ENCODE data around the gene LRBA. TPM values are rescaled to one million over a fixed set of nuclear protein-coding genes. Genes with fewer than 3 reads are reported as not detected.

LRBA gene
- polyA plus RNA-seq, 1 donor, result 52.8 TPM

- no peak for DNase-seq
- Histone ChIP-seq H3K36me3 (ENCODE audit: control insufficient read depth, insufficient read depth, low read length) (no peaks in the 10 kb centered on the region), H3K27me3 (ENCODE audit: control insufficient read depth, insufficient read depth, low read length) (no peaks in the 10 kb centered on the region), H3K27ac (ENCODE audit: low read length) (no peak overlapping the region), H3K9me3 (ENCODE audit: control insufficient read depth, low read depth, low read length) (no peaks in the 10 kb centered on the region), H3K4me3 (ENCODE audit: low read length) (no peak overlapping the region), H3K4me1 (ENCODE audit: control insufficient read depth, insufficient read depth, low read length) (peaks cover 4% of the 10 kb centered on the region)
- 60% methylated on average over 2 of the region's 2 CpGs for WGBS (ENCODE audit: insufficient coverage, low lambda C conversion rate)
Measured at GRCh38 chr4:150683775-150684350, 331.2 kb downstream of the LRBA start.

GRCh38 chr4:150682126-150682525 is 333.0 kb downstream of the LRBA start:
- H3K36me3 ChIP-seq (ENCODE audit: control insufficient read depth, insufficient read depth, low read length), result no peaks in the 10 kb centered on the region
- no peak overlapping the region for H3K27ac ChIP-seq (ENCODE audit: low read length)
- H3K4me3 ChIP-seq (ENCODE audit: low read length), result no peak overlapping the region
- H3K9me3 ChIP-seq (ENCODE audit: control insufficient read depth, low read depth, low read length), result no peaks in the 10 kb centered on the region
- H3K4me1 ChIP-seq (ENCODE audit: control insufficient read depth, insufficient read depth, low read length), result peaks cover 4% of the 10 kb centered on the region
- 80% methylated on average over 1 of the region's 1 CpG for WGBS (ENCODE audit: insufficient coverage, low lambda C conversion rate)
- H3K27me3 ChIP-seq (ENCODE audit: control insufficient read depth, insufficient read depth, low read length), result no peaks in the 10 kb centered on the region
- DNase-seq, result no peak

GRCh38 chr4:150681063-150681462 is 334.0 kb downstream of the LRBA start:
- DNase-seq, result peak; percentile 44 to 61
- H3K4me1 ChIP-seq (ENCODE audit: control insufficient read depth, insufficient read depth, low read length), result peaks cover 4% of the 10 kb centered on the region
- H3K27ac ChIP-seq (ENCODE audit: low read length), result peak overlapping the region; percentile 21
- no peaks in the 10 kb centered on the region for H3K27me3 ChIP-seq (ENCODE audit: control insufficient read depth, insufficient read depth, low read length)
- no peaks in the 10 kb centered on the region for H3K36me3 ChIP-seq (ENCODE audit: control insufficient read depth, insufficient read depth, low read length)
- H3K4me3 ChIP-seq (ENCODE audit: low read length), result no peak overlapping the region
- H3K9me3 ChIP-seq (ENCODE audit: control insufficient read depth, low read depth, low read length), result no peaks in the 10 kb centered on the region

- 69% methylated on average over 3 of the region's 5 CpGs for WGBS (ENCODE audit: insufficient coverage, low lambda C conversion rate)
- Histone ChIP-seq H3K36me3 (ENCODE audit: control insufficient read depth, insufficient read depth, low read length) (no peaks in the 10 kb centered on the region), H3K4me3 (ENCODE audit: low read length) (no peak overlapping the region), H3K27me3 (ENCODE audit: control insufficient read depth, insufficient read depth, low read length) (no peaks in the 10 kb centered on the region), H3K4me1 (ENCODE audit: control insufficient read depth, insufficient read depth, low read length) (peaks cover 4% of the 10 kb centered on the region), H3K27ac (ENCODE audit: low read length) (peak overlapping the region; percentile 21), H3K9me3 (ENCODE audit: control insufficient read depth, low read depth, low read length) (no peaks in the 10 kb centered on the region)
- DNase-seq, result no peak
Measured at GRCh38 chr4:150680651-150681050, 334.4 kb downstream of the LRBA start.

- 100% methylated on average over 2 of the region's 3 CpGs for WGBS (ENCODE audit: insufficient coverage, low lambda C conversion rate)
- no peaks in the 10 kb centered on the region for H3K27me3 ChIP-seq (ENCODE audit: control insufficient read depth, insufficient read depth, low read length)
- no peak overlapping the region for H3K4me3 ChIP-seq (ENCODE audit: low read length)
- no peaks in the 10 kb centered on the region for H3K36me3 ChIP-seq (ENCODE audit: control insufficient read depth, insufficient read depth, low read length)
- no peaks in the 10 kb centered on the region for H3K9me3 ChIP-seq (ENCODE audit: control insufficient read depth, low read depth, low read length)
- H3K27ac ChIP-seq (ENCODE audit: low read length), result no peak overlapping the region
- DNase-seq, result no peak
- peaks cover 4% of the 10 kb centered on the region for H3K4me1 ChIP-seq (ENCODE audit: control insufficient read depth, insufficient read depth, low read length)
Measured at GRCh38 chr4:150679765-150680343, 335.2 kb downstream of the LRBA start.

- H3K36me3 ChIP-seq (ENCODE audit: control insufficient read depth, insufficient read depth, low read length), result no peaks in the 10 kb centered on the region
- DNase-seq, result no peak
- no peak overlapping the region for H3K4me3 ChIP-seq (ENCODE audit: low read length)
- H3K27me3 ChIP-seq (ENCODE audit: control insufficient read depth, insufficient read depth, low read length), result no peaks in the 10 kb centered on the region
- H3K9me3 ChIP-seq (ENCODE audit: control insufficient read depth, low read depth, low read length), result no peaks in the 10 kb centered on the region
- WGBS (ENCODE audit: insufficient coverage, low lambda C conversion rate), result 94% methylated on average over 3 of the region's 5 CpGs
- peaks cover 4% of the 10 kb centered on the region for H3K4me1 ChIP-seq (ENCODE audit: control insufficient read depth, insufficient read depth, low read length)
- no peak overlapping the region for H3K27ac ChIP-seq (ENCODE audit: low read length)
Measured at GRCh38 chr4:150679018-150679764, 335.9 kb downstream of the LRBA start.

- no peak overlapping the region for H3K4me3 ChIP-seq (ENCODE audit: low read length)
- no peaks in the 10 kb centered on the region for H3K4me1 ChIP-seq (ENCODE audit: control insufficient read depth, insufficient read depth, low read length)
- H3K36me3 ChIP-seq (ENCODE audit: control insufficient read depth, insufficient read depth, low read length), result no peaks in the 10 kb centered on the region
- no peak for DNase-seq
- no peaks in the 10 kb centered on the region for H3K27me3 ChIP-seq (ENCODE audit: control insufficient read depth, insufficient read depth, low read length)
- H3K9me3 ChIP-seq (ENCODE audit: control insufficient read depth, low read depth, low read length), result no peaks in the 10 kb centered on the region
- no peak overlapping the region for H3K27ac ChIP-seq (ENCODE audit: low read length)
- 100% methylated on average over 1 of the region's 2 CpGs for WGBS (ENCODE audit: insufficient coverage, low lambda C conversion rate)
Measured at GRCh38 chr4:150673793-150674192, 341.3 kb downstream of the LRBA start.

GRCh38 chr4:150668824-150669223 is 346.3 kb downstream of the LRBA start:
- Histone ChIP-seq H3K27me3 (ENCODE audit: control insufficient read depth, insufficient read depth, low read length) (no peaks in the 10 kb centered on the region), H3K9me3 (ENCODE audit: control insufficient read depth, low read depth, low read length) (no peaks in the 10 kb centered on the region), H3K36me3 (ENCODE audit: control insufficient read depth, insufficient read depth, low read length) (no peaks in the 10 kb centered on the region), H3K4me3 (ENCODE audit: low read length) (no peak overlapping the region), H3K4me1 (ENCODE audit: control insufficient read depth, insufficient read depth, low read length) (no peaks in the 10 kb centered on the region), H3K27ac (ENCODE audit: low read length) (no peak overlapping the region)
- no peak for DNase-seq
- WGBS (ENCODE audit: insufficient coverage, low lambda C conversion rate), result no CpG with 5 or more reads among the region's 2 CpGs

GRCh38 chr4:150664935-150665334 is 350.1 kb downstream of the LRBA start:
- H3K36me3 ChIP-seq (ENCODE audit: control insufficient read depth, insufficient read depth, low read length), result peaks cover 2% of the 10 kb centered on the region
- WGBS (ENCODE audit: insufficient coverage, low lambda C conversion rate), result no CpG with 5 or more reads among the region's 2 CpGs
- no peak overlapping the region for H3K4me3 ChIP-seq (ENCODE audit: low read length)
- peak; percentile 7 to 45 for DNase-seq
- H3K27ac ChIP-seq (ENCODE audit: low read length), result no peak overlapping the region
- H3K27me3 ChIP-seq (ENCODE audit: control insufficient read depth, insufficient read depth, low read length), result no peaks in the 10 kb centered on the region
- no peaks in the 10 kb centered on the region for H3K9me3 ChIP-seq (ENCODE audit: control insufficient read depth, low read depth, low read length)
- H3K4me1 ChIP-seq (ENCODE audit: control insufficient read depth, insufficient read depth, low read length), result no peaks in the 10 kb centered on the region

GRCh38 chr4:150662686-150663085 is 352.4 kb downstream of the LRBA start:
- peaks cover 3% of the 10 kb centered on the region for H3K9me3 ChIP-seq (ENCODE audit: control insufficient read depth, low read depth, low read length)
- H3K27ac ChIP-seq (ENCODE audit: low read length), result no peak overlapping the region
- no peak for DNase-seq
- no peaks in the 10 kb centered on the region for H3K4me1 ChIP-seq (ENCODE audit: control insufficient read depth, insufficient read depth, low read length)
- H3K27me3 ChIP-seq (ENCODE audit: control insufficient read depth, insufficient read depth, low read length), result no peaks in the 10 kb centered on the region
- no peak overlapping the region for H3K4me3 ChIP-seq (ENCODE audit: low read length)
- peaks cover 2% of the 10 kb centered on the region for H3K36me3 ChIP-seq (ENCODE audit: control insufficient read depth, insufficient read depth, low read length)
- no CpG with 5 or more reads among the region's 1 CpG for WGBS (ENCODE audit: insufficient coverage, low lambda C conversion rate)

Data from large intestine (tissue), 3 donors.